HG03025 (cell line): ENCODE results near the gene FLVCR2.
"Not testable (repeated sequence)": the region's sequence is repeated elsewhere in the genome, so short reads cannot be mapped to it uniquely, and the experiment has no call there.

Experiments used
- ATAC-seq: cut with Tn5 transposase; IDR thresholded peaks from one replicate; pipeline ENCODE4 v1.9.1; 2021; ENCODE audit warnings: mild to moderate bottlenecking, moderate library complexity; ENCODE audit not compliant: unreplicated experiment, low FRiP score

FLVCR2 gene

GRCh38 chr14:75589931-75590330 lies 11.5 kb downstream of the FLVCR2 start:
- ATAC-seq, result no peak

GRCh38 chr14:75591331-75591946 lies 13.0 kb downstream of the FLVCR2 start:
- ATAC-seq, result no peak

- ATAC-seq, result no peak
Observed at GRCh38 chr14:75591987-75592575, 13.7 kb downstream of the FLVCR2 start.

- ATAC-seq, result no peak
Observed at GRCh38 chr14:75595226-75595625, 16.8 kb downstream of the FLVCR2 start.

GRCh38 chr14:75597149-75597548 lies 18.7 kb downstream of the FLVCR2 start:
- no peak for ATAC-seq

GRCh38 chr14:75600100-75600499 lies 21.7 kb downstream of the FLVCR2 start:
- not testable (repeated sequence) for ATAC-seq

GRCh38 chr14:75601061-75601460 lies 22.6 kb downstream of the FLVCR2 start:
- not testable (repeated sequence) for ATAC-seq

GRCh38 chr14:75602503-75602902 lies 24.1 kb downstream of the FLVCR2 start:
- ATAC-seq, result no peak

GRCh38 chr14:75604979-75605851 lies 26.8 kb downstream of the FLVCR2 start:
- no peak for ATAC-seq

GRCh38 chr14:75605916-75606315 lies 27.5 kb downstream of the FLVCR2 start:
- ATAC-seq, result no peak

- no peak for ATAC-seq
Observed at GRCh38 chr14:75607044-75607443, 28.6 kb downstream of the FLVCR2 start.

GRCh38 chr14:75607842-75608640 lies 29.6 kb downstream of the FLVCR2 start:
- ATAC-seq, result no peak

- ATAC-seq, result no peak
Observed at GRCh38 chr14:75609116-75609515, 30.7 kb downstream of the FLVCR2 start.

GRCh38 chr14:75609606-75610475 lies 31.4 kb downstream of the FLVCR2 start:
- no peak for ATAC-seq

- no peak for ATAC-seq
Observed at GRCh38 chr14:75610834-75611233, 32.4 kb downstream of the FLVCR2 start.

GRCh38 chr14:75612157-75612556 lies 33.7 kb downstream of the FLVCR2 start:
- no peak for ATAC-seq

GRCh38 chr14:75614179-75614578 lies 35.8 kb downstream of the FLVCR2 start:
- ATAC-seq, result no peak

GRCh38 chr14:75615200-75615599 lies 36.8 kb downstream of the FLVCR2 start:
- no peak for ATAC-seq

GRCh38 chr14:75619548-75619947 lies 41.1 kb downstream of the FLVCR2 start:
- no peak for ATAC-seq

- ATAC-seq, result no peak
Observed at GRCh38 chr14:75625034-75625433, 46.6 kb downstream of the FLVCR2 start.
